Liver (tissue), 9 donors: Measurements from ENCODE around the gene SNX32. TPM values are rescaled to one million over a fixed set of nuclear protein-coding genes. Genes with fewer than 3 reads are reported as not detected.

ENCODE experiments used
- DNase-seq: peaks from one replicate; pipeline ENCODE4 v3.0.0-alpha.2; 2017; ENCODE audit warnings: low spot score
- H3K27ac ChIP-seq, 2 donors: one replicate each; pipeline ENCODE4 v1.7.0; 2013; ENCODE audit warnings: inconsistent platforms in 2 of 2, low read length in 2 of 2, control low read depth in 1 of 2, low read depth in 1 of 2, mild to moderate bottlenecking in 1 of 2
- H3K27me3 ChIP-seq, 4 donors: one replicate each; pipeline versions ENCODE4 v1.6.1 to v1.7.0; 2013; ENCODE audit warnings: low read length in 3 of 4, inconsistent platforms in 1 of 4, mild to moderate bottlenecking in 1 of 4, moderate library complexity in 1 of 4; ENCODE audit not compliant: control insufficient read depth in 4 of 4, insufficient read depth in 4 of 4
- H3K36me3 ChIP-seq, 4 donors: one replicate each; pipeline versions ENCODE4 v1.6.1 to v1.7.0; 2013; ENCODE audit warnings: low read length in 3 of 4, mild to moderate bottlenecking in 3 of 4, low read depth in 1 of 4, moderate library complexity in 1 of 4; ENCODE audit not compliant: control insufficient read depth in 4 of 4, insufficient read depth in 3 of 4
- H3K4me1 ChIP-seq, 4 donors: one replicate each; pipeline versions ENCODE4 v1.6.1 to v1.7.0; 2013; ENCODE audit warnings: low read length in 3 of 4, mild to moderate bottlenecking in 3 of 4, moderate library complexity in 1 of 4; ENCODE audit not compliant: control insufficient read depth in 4 of 4, insufficient read depth in 4 of 4
- H3K4me3 ChIP-seq, 3 donors: one replicate each; pipeline versions ENCODE4 v1.6.1 to v1.7.0; 2013; ENCODE audit warnings: low read length in 3 of 3, control low read depth in 1 of 3, low read depth in 1 of 3, mild to moderate bottlenecking in 1 of 3
- H3K9ac ChIP-seq, 2 donors: one replicate each; pipeline ENCODE4 v1.7.0; 2013; ENCODE audit warnings: low read length in 2 of 2, mild to moderate bottlenecking in 2 of 2, moderate library complexity in 2 of 2, control low read depth in 1 of 2, low read depth in 1 of 2
- H3K9me3 ChIP-seq, 4 donors: one replicate each; pipeline versions ENCODE4 v1.6.1 to v1.7.0; 2013; ENCODE audit warnings: low read length in 3 of 4; ENCODE audit not compliant: control insufficient read depth in 4 of 4
- EGR1 ChIP-seq, 2 donors: IDR thresholded peaks; 2 replicates each; pipeline ENCODE4 v1.6.1; 2016 to 2018; ENCODE audit warnings: antibody characterized with exemption in 2 of 2, low read depth in 2 of 2
- FOXA1 ChIP-seq: IDR thresholded peaks from 2 replicates; pipeline ENCODE4 v1.6.1; 2016; ENCODE audit warnings: antibody characterized with exemption
- FOXA2 ChIP-seq: IDR thresholded peaks from 2 replicates; pipeline ENCODE4 v1.6.1; 2016; ENCODE audit warnings: antibody characterized with exemption
- GABPA ChIP-seq, 2 donors: IDR thresholded peaks in 1 of 2; conservative IDR thresholded peaks in 1 of 2; 2 replicates each; pipeline ENCODE4 v1.6.1; 2016; ENCODE audit warnings: antibody characterized with exemption in 2 of 2, mild to moderate bottlenecking in 1 of 2, moderate library complexity in 1 of 2
- HNF4A ChIP-seq, 2 donors: conservative IDR thresholded peaks; 2 replicates each; pipeline ENCODE4 v1.6.1; 2016; ENCODE audit warnings: antibody characterized with exemption in 2 of 2, mild to moderate bottlenecking in 2 of 2
- HNF4G ChIP-seq: IDR thresholded peaks from 2 replicates; pipeline ENCODE4 v1.6.1; 2016; ENCODE audit warnings: antibody characterized with exemption
- JUND ChIP-seq, 2 donors: IDR thresholded peaks; 2 replicates each; pipeline ENCODE4 v1.6.1; 2016; ENCODE audit warnings: antibody characterized with exemption in 2 of 2
- MAX ChIP-seq: IDR thresholded peaks from 2 replicates; pipeline ENCODE4 v1.6.1; 2016; ENCODE audit warnings: antibody characterized with exemption
- RAD21 ChIP-seq, 2 donors: IDR thresholded peaks; 2 replicates each; pipeline ENCODE4 v1.6.1; 2016; ENCODE audit warnings: antibody characterized with exemption in 2 of 2, mild to moderate bottlenecking in 2 of 2
- REST ChIP-seq: IDR thresholded peaks from 2 replicates; pipeline ENCODE4 v1.6.1; 2016; ENCODE audit warnings: antibody characterized with exemption, mild to moderate bottlenecking
- SP1 ChIP-seq: IDR thresholded peaks from 2 replicates; pipeline ENCODE4 v1.6.1; 2018; ENCODE audit warnings: antibody characterized with exemption, mild to moderate bottlenecking
- TAF1 ChIP-seq: conservative IDR thresholded peaks from 2 replicates; pipeline ENCODE4 v1.6.1; 2016; ENCODE audit warnings: antibody characterized with exemption, mild to moderate bottlenecking
- ZBTB33 ChIP-seq: IDR thresholded peaks from 2 replicates; pipeline ENCODE4 v1.6.1; 2016; ENCODE audit warnings: antibody characterized with exemption
- WGBS: extraction: QIAGEN DNeasy Blood & Tissue Kit; methylation state at CpG from one replicate; pipeline ENCODE4 v1.1.7; 2013; 5-methylcytosine and 5-hydroxymethylcytosine counted together
- polyA plus RNA-seq, 2 donors: library from polyadenylated mRNA; stranded (reverse) in 1 of 2; unstranded in 1 of 2; fragments of 200-250 nt in 1 of 2; fragments of >200 nt in 1 of 2; fragmentation: Nextera tagmentation in 1 of 2; extraction: Ambion mirVana in 1 of 2; gene quantifications; one replicate each; pipeline versions ENCODE4 v1.2.1 to v1.2.3, GENCODE V29; 2013 to 2015
- total RNA-seq, 2 donors: library from RNA; depleted of rRNA; stranded (reverse); fragments of >200 nt; gene quantifications; one replicate each; pipeline ENCODE4 v1.2.3, GENCODE V29; 2014
- TF ChIP-seq, protein P1 (sequence below): IDR thresholded peaks from 2 replicates; pipeline ENCODE4 v1.6.1; 2016; ENCODE audit warnings: antibody characterized with exemption
- TF ChIP-seq, protein P2 (sequence below): fragments of 150-350 bp; IDR thresholded peaks from 2 replicates; pipeline ENCODE4 v1.5.1; 2017; ENCODE audit warnings: improper control_type of control experiment, low read depth, low read length; ENCODE audit not compliant: missing input control
- donor health status: healthy.
- donor health status: healthy.
- donor health status: healthy.
- donor health status: healthy.
- donor health status: healthy.

The SNX32 gene
- total and polyA plus RNA-seq, 4 donors = under 0.01 to 0.38 (median 0.06) TPM

DNA sequence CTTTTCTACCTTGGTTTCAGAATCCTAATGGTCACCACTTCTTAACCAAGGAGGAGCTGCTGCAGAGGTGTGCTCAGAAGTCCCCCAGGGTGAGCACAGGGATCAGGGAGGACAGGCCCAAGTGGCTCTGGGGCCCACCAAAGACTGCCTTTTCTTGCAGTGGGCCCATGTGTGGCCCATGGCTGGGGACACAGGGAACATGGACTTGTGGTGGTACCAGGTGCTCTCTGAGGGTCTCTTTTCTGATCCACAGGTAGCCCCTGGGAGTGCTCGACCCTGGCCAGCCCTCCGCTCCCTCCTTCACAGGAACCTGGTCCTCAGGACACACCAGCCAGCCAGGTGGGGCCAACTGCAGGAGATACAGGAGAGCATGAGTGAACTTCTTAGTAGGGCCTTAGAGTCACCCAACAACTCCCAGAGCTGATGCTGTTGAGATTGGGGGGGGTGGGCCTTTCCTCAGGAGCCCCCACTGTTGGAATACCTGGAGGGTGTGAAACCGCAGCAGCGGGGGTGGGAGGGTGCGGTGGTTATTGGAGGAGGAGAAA, 28.5 kb downstream of the SNX32 start:
- Histone ChIP-seq H3K27ac (no peak overlapping the region), H3K4me1 (peaks cover 9 to 30% (median 22%) of the 10 kb centered on the region in 4 donors), H3K36me3 (peaks cover 16 to 41% (median 23%) of the 10 kb centered on the region in 4 donors), H3K27me3 (no peaks in the 10 kb centered on the region), H3K9ac (no peak overlapping the region), H3K4me3 (no peak overlapping the region), H3K9me3 (no peaks in the 10 kb centered on the region)
- TF ChIP-seq ZBTB33 (no peak), JUND (IDR thresholded peaks at IDR 0.05) (no peak), EGR1 (IDR thresholded peaks at IDR 0.05; ENCODE audit: low read depth in 2 of 2) (no peak), FOXA2 (no peak), RAD21 (IDR thresholded peaks at IDR 0.05) (no peak), REST (no peak)
- TF ChIP-seq, protein P1, sequence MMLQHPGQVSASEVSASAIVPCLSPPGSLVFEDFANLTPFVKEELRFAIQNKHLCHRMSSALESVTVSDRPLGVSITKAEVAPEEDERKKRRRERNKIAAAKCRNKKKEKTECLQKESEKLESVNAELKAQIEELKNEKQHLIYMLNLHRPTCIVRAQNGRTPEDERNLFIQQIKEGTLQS = no peak
- DNase-seq = no peak
- 78% methylated on average over 5 of the region's 5 CpGs for WGBS

DNA sequence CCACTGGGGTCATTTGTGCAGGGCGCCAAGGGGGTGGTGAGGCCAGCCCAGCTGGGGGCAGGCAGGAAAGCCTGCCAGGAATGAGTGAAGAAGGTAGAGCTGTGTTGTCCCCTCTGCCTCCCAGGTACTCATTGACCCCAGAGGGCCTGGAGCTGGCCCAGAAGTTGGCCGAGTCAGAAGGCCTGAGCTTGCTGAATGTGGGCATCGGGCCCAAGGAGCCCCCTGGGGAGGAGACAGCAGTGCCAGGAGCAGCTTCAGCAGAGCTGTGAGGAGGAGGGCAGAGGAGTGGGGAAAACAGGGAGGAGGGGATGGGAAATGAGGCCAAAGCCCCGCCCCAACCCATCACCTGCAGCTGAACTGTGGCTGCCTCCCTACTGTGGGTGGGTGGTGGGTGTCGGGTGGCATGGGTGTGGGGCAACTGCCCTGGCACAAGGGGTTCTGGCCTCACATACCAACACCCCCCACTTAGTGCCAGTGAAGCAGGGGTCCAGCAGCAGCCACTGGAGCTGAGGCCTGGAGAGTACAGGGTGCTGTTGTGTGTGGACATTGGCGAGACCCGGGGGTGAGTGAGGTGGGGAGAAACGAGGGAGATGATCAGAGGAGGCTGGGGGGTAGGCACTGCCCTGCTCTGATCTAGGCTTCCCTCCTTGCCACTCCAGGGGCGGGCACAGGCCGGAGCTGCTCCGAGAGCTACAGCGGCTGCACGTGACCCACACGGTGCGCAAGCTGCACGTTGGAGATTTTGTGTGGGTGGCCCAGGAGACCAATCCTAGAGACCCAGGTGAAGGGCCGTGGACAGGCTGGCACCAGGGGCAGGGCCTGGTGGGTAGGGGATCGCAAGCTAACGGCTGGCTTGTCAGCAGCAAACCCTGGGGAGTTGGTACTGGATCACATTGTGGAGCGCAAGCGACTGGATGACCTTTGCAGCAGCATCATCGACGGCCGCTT, 29.5 kb downstream of the SNX32 start:
- H3K4me1 ChIP-seq = peaks cover 9 to 30% (median 22%) of the 10 kb centered on the region in 4 donors
- H3K9ac ChIP-seq = no peak overlapping the region
- H3K9me3 ChIP-seq = no peaks in the 10 kb centered on the region
- H3K4me3 ChIP-seq = no peak overlapping the region
- peaks cover 16 to 42% (median 23%) of the 10 kb centered on the region in 4 donors for H3K36me3 ChIP-seq
- H3K27ac ChIP-seq = no peak overlapping the region
- WGBS = 95% methylated on average over 24 of the region's 24 CpGs
- no peak for DNase-seq
- no peak for TF ChIP-seq EGR1 (IDR thresholded peaks at IDR 0.05; ENCODE audit: low read depth in 2 of 2)
- no peak for TF ChIP-seq TAF1
- TF ChIP-seq REST = no peak
- no peak for TF ChIP-seq FOXA1
- TF ChIP-seq, protein P2, sequence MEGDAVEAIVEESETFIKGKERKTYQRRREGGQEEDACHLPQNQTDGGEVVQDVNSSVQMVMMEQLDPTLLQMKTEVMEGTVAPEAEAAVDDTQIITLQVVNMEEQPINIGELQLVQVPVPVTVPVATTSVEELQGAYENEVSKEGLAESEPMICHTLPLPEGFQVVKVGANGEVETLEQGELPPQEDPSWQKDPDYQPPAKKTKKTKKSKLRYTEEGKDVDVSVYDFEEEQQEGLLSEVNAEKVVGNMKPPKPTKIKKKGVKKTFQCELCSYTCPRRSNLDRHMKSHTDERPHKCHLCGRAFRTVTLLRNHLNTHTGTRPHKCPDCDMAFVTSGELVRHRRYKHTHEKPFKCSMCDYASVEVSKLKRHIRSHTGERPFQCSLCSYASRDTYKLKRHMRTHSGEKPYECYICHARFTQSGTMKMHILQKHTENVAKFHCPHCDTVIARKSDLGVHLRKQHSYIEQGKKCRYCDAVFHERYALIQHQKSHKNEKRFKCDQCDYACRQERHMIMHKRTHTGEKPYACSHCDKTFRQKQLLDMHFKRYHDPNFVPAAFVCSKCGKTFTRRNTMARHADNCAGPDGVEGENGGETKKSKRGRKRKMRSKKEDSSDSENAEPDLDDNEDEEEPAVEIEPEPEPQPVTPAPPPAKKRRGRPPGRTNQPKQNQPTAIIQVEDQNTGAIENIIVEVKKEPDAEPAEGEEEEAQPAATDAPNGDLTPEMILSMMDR = no peak
- TF ChIP-seq RAD21 (IDR thresholded peaks at IDR 0.05) = no peak
- TF ChIP-seq HNF4G = no peak
- no peak for TF ChIP-seq HNF4A (conservative IDR thresholded peaks at IDR 0.05)
- TF ChIP-seq GABPA (IDR thresholded peaks at IDR 0.05 in 1 of 2, conservative IDR thresholded peaks at IDR 0.05 in 1 of 2) = no peak
- TF ChIP-seq MAX = no peak
- TF ChIP-seq, protein P1 = no peak
- no peak for TF ChIP-seq SP1
- no peaks in the 10 kb centered on the region for H3K27me3 ChIP-seq
